Right lung (tissue), 5 donors: ENCODE results near the gene PIRT. TPM values are rescaled to one million over a fixed set of nuclear protein-coding genes. Genes with fewer than 3 reads are reported as not detected.

ENCODE experiments used
- DNase-seq, 2 donors: peaks; one replicate each; pipeline ENCODE4 v3.0.0-alpha.2; 2013
- polyA plus RNA-seq, 5 donors: library from polyadenylated mRNA; unstranded; fragments of 120-200 nt; gene quantifications; one replicate each; pipeline versions ENCODE4 v1.2.1 to v1.2.3, GENCODE V29; 2013; ENCODE audit warnings: inconsistent platforms in 1 of 5, low replicate concordance in 1 of 5; ENCODE audit not compliant: insufficient read length in 5 of 5, insufficient read depth in 1 of 5

Gene PIRT
- polyA plus RNA-seq, 5 donors = 0.05 to 0.15 (median 0.07) TPM

DNA sequence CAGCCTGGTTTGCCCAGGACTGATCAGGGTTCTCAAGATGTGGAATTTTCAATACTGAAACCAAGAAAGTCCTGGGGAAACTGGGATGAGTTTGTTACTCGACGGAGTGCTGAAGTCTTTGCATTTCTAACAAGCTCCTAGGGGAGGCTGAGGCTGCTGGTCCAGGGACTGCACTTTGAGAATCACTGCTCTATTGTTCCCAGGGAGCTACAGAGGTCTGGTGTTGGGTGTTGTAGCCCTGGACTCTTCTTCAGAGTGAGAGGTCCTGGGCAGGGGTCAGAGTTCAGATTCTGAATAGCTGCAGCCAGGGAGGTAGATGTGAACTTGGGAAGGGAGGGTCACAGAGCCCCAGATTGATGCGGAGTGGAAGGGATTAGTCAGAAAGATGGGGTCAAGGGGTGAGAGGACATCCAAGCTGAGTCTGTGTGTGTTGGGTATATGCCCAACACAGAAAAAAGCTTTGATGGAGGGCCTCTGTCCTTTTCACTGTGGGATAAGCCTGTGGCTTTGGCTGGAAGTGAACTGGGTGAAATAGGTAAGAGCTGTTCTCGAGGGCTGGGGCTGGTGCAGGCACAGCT, 48.1 kb downstream of the PIRT start:
- DNase-seq = no peak

DNA sequence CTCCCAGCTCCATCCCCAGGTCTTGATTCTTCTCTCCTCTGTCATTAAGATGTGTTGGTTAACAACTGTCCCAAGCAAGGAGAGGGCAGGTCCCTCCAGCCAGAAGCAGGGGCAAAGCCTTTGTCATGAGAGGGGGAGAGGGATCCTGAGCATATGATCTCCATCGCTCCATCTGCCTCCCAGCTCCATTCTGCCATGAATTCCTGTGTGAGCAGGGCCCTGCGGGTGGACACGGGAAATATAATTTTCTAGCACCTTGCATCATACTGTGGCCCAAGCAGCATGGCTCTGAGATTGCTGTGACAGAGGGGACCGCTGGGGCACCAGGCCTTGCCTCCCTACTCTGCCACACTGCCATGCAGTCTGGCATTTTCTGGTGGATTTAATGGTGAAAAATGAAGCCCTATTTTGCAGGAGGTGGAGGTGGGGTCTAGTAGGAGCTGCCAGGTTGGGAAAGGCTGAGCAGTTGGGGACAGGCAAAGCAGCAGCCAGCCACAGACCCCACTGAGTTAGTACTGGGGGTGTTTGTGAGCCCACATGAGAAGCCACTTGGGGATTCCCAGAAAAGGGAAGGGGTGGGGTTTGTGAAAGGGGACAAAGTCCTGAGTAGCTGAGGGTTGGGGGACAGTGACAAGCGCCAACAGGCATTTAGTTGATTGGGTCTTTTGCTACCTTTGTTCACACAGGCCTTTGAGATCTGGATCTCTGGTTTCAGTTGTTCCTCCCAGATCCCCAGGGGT, 50.4 kb downstream of the PIRT start:
- no peak for DNase-seq

DNA sequence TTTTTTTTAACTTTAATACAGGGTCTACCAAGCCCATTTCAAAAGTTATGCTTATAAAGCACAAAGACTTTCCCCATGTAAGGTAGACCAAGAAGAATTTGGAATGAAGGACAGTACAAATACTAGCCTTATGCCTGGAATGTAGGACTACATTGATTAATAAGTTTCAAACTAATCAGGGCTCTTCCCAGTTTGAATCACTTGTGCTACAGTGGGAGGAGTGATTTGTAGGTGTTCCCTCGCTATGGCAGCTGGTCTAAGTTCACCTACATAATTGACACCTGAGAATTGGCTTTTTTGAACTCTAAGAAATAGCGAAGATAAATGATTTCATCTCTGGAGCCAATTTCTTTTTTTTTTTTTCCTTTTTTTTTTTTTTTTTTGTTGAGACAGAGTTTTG, 52.6 kb downstream of the PIRT start:
- DNase-seq = no peak

DNA sequence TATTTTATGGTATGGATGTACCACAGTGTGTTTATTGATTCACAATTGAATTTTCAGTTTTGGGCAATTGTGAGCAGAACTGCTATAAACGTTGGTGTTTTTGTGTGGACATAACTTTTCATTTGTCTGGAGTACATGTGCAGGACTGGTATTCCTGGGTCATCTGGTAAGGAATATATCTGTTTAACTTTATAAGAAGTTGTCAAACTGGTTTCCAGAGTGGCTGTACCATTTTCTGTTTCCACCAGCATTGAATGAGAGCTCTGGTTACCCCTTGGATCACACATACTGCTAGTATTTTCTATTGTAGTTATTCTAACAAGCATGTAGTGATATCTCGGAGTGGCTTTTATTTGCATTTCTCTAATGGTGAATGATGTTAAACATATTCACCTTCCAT, 58.3 kb downstream of the PIRT start:
- DNase-seq = no peak

DNA sequence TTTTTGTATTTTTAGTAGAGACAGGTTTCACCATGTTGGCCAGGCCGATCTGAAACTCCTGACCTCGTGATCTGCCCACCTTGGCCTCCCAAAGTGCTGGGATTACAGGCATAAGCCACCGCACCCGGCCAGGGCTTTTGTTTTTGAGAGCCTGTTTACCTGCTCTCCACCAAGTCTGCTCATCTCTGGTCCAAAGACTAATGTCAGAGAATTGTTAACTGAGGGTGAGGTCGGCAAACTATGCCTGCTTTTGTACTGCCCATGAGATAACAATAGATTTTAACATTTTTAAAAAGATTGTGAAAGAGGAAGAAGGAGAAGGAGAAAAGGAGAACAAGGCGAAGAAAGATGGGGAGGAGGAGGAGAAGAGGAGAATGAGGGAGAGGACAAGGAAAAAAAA, 60.0 kb downstream of the PIRT start:
- DNase-seq = no peak

DNA sequence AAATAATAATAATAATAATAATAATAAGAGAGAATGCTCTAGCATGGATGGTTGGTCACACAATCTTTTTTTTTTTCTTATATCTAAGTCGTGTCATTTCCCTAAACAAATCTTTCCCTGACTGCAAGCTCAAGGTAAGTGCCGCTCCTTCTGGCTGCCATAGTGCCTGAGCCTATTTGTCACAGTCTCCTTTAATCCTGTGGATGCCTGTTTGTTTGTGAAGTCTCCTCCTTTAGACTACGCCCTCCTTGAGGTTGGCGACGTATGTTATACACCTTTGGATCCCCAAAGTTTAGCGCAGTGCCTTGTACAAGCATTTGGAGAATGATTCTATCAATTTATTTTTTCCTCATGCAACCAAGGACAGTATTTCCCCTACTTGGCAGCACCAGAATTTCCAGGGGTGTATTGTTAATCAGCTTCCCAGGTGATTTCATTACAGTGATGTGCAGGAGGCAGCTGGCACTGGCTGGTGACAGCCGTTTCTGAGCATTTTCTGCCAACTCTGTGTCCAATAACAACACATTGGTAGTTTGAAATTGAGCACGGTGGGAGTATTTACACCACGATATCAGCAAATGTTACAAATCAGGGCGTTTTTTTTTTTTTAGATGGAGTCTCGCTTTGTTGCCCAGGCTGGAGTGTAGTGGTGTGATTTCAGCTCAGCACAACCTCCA, 60.6 kb downstream of the PIRT start:
- no peak for DNase-seq

DNA sequence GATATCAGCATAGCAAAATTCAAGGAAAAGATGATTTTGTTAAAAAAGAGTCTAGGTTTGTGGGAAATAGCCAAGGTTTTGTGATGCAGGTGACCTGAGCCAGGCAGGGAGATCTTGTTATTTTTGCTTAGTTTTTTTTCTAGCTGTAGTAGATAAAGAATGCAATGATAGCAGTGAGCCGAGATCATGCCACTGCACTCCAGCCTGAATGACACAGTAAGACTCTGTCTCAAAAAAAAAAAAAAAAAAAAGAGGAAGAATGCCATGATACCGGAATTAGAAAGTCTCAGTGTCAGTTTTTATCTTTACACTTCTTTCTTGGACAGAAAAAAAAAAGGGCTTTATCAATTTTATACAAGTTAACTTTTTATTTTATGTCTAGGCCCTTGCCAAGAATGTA, 61.5 kb downstream of the PIRT start:
- no peak for DNase-seq

DNA sequence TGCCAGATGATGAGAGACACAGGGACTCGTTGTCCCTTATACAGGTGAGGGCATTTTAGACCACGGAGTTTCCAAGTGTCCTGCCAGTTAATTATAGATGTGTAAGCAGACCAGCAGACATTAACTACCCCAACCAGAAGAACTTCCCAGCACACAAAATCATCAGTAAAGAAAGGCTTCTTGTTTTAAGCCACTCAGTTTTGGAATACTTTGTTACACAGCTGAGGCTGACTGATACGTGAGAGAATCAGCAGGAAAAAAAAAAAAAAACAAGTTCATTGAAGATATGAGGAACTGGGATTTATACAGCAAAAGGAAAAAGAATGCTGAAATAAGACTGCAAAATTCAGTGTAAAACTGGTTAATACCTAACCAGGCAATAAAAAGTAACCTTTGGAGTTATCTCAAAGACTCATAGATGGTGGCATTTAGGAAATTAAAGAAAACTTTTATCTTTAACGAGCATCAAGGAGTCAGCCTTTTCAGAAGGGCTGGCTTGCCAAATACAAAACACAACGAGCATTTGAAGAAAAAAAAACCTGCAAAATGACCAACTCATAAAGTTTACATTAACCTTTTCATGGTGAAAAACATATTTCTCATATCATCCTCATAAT, 62.0 kb downstream of the PIRT start:
- no peak for DNase-seq

DNA sequence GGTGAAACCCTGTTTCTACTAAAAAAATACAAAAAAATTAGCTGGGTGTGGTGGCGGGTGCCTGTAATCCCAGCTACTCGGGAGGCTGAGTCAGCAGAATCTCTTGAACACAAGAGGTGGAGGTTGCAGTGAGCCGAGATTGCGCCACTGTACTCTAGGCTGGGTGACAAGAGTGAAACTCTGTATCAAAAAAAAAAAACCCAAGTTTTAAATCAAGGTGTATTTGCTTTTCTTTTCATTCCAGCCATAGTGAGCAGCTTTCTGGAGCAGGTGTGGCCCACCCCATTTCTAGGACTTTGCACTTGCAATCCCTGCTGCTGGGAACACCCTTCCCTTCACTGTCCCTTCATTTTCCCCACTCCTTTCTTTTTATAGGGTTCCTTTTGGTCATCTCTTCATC, 62.8 kb downstream of the PIRT start:
- no peak for DNase-seq

DNA sequence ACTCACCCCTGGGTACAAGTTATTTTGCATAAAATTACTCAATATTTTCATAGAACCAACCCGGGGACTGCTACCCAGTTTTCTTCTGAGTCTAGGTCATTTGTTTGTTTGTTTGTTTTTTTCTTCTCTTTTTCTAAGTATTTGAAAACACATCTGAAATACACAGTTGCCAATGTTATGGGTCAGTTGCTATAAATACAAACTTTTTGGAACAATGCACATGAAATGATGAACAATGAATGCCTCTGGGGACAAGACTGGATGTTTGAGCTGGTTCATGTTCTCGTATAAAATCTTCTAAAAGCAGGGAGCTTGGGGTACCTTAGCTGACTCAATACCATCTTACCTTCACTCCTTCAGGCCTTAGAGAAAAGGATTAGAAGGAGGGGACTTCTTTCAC, 64.5 kb downstream of the PIRT start:
- DNase-seq = no peak

Other genes with a start within 250 kb of the PIRT start
- 100 to 1,000 TPM in 1 of 5 donors, 10 to 100 TPM in 1, 1 to 10 TPM in 3; 2.1 to 500 (median 8.9) TPM for gene MYH3, start 180.8 kb downstream of the PIRT start, polyA plus RNA-seq
- gene SCO1, start 140.6 kb downstream of the PIRT start, polyA plus RNA-seq = 10 to 100 TPM; 25.9 to 30.1 (median 28.4) TPM
- gene ADPRM, start 140.5 kb downstream of the PIRT start, polyA plus RNA-seq = 10 to 100 TPM; 17.0 to 26.7 (median 19.9) TPM
- gene TMEM220, start 108.1 kb downstream of the PIRT start, polyA plus RNA-seq = 10 to 100 TPM; 10.0 to 16.4 (median 12.1) TPM
- under 1 TPM in 3 of 5 donors, not detected in 2; 0.12 to 0.36 (median 0.15) TPM for gene TMEM238L, start 34.0 kb downstream of the PIRT start, polyA plus RNA-seq